PC-3 (cell line): Measurements from ENCODE around the gene KCNQ5. TPM values are rescaled to one million over a fixed set of nuclear protein-coding genes. Genes with fewer than 3 reads are reported as not detected.

Experiments used
- ATAC-seq: fragments of 200-7000 bp; cut with Tn5 transposase; 2 replicates; pipeline ENCODE4 v1.9.1; 2020; ENCODE audit warnings: mild to moderate bottlenecking, moderate library complexity
- BruUV-seq: library from RNA; stranded (reverse); fragments of 400-500 nt; replicated peaks from 2 replicates; lab custom pipeline; 2021; lab: Mats Ljungman, UMichigan
- CTCF ChIA-PET: fragments of 300-600 bp; sonication (Branson Sonifier 250); formaldehyde crosslinking; loops from one replicate; lab custom pipeline; 2022; ENCODE audit warnings: antibody characterized with exemption; lab: Charles Lee
- POLR2A ChIA-PET: fragments of 300-600 bp; sonication (Branson Sonifier 250); formaldehyde crosslinking; loops from one replicate; lab custom pipeline; 2022; ENCODE audit warnings: antibody characterized with exemption; ENCODE audit not compliant: unreplicated experiment; lab: Charles Lee
- DNase-seq: peaks from one replicate; pipeline ENCODE4 v3.0.0-alpha.2; 2015
- H2AFZ ChIP-seq: fragments of 300-600 bp; sonication (generic); 2 replicates; pipeline ENCODE4 v1.6.0; 2016; ENCODE audit warnings: antibody characterized with exemption, low read length
- H3F3A ChIP-seq: fragments of 300-600 bp; sonication (generic); one replicate; pipeline ENCODE4 v1.6.0; 2017; ENCODE audit warnings: antibody characterized with exemption, low read length, control low read depth, mild to moderate bottlenecking; ENCODE audit not compliant: unreplicated experiment
- H3K27ac ChIP-seq: fragments of 300-600 bp; sonication (generic); 2 replicates; pipeline ENCODE4 v1.5.1; 2016; ENCODE audit warnings: mild to moderate bottlenecking, low read length
- H3K27me3 ChIP-seq: fragments of 300-600 bp; sonication (generic); 2 replicates; pipeline ENCODE4 v1.6.1; 2016; ENCODE audit warnings: low read length, mixed read lengths
- H3K36me3 ChIP-seq: fragments of 300-600 bp; sonication (generic); 2 replicates; pipeline ENCODE4 v1.6.1; 2016; ENCODE audit warnings: low read depth, mixed run types, low read length, mixed read lengths
- H3K4me1 ChIP-seq: fragments of 300-600 bp; sonication (generic); 2 replicates; pipeline ENCODE4 v1.5.1; 2016; ENCODE audit warnings: low read length; ENCODE audit not compliant: insufficient read depth
- H3K4me2 ChIP-seq: fragments of 300-600 bp; sonication (generic); 2 replicates; pipeline ENCODE4 v1.6.0; 2016; ENCODE audit warnings: low read length
- H3K4me3 ChIP-seq: fragments of 300-600 bp; sonication (generic); 2 replicates; pipeline ENCODE4 v1.5.1; 2016; ENCODE audit warnings: mild to moderate bottlenecking, low read length, mixed read lengths
- H3K79me2 ChIP-seq: fragments of 300-600 bp; sonication (generic); 2 replicates; pipeline ENCODE4 v1.6.1; 2017; ENCODE audit warnings: low read length, mixed read lengths
- H3K9ac ChIP-seq: fragments of 300-600 bp; sonication (generic); 2 replicates; pipeline ENCODE4 v1.6.0; 2016; ENCODE audit warnings: mild to moderate bottlenecking, low read length
- H3K9me2 ChIP-seq: fragments of 300-600 bp; sonication (generic); replicated peaks from 2 replicates; pipeline ENCODE4 v1.6.1; 2016; ENCODE audit warnings: mixed run types, low read length, mixed read lengths
- H3K9me3 ChIP-seq: fragments of 300-600 bp; sonication (generic); 2 replicates; pipeline ENCODE4 v1.6.1; 2016; ENCODE audit warnings: low read length, mixed read lengths
- H4K20me1 ChIP-seq: fragments of 300-600 bp; sonication (generic); 2 replicates; pipeline ENCODE4 v1.6.1; 2016; ENCODE audit warnings: low read length, mixed read lengths
- EZH2 ChIP-seq: fragments of 300-600 bp; sonication (generic); IDR thresholded peaks from one replicate; pipeline ENCODE4 v1.6.1; 2017; ENCODE audit warnings: antibody characterized with exemption, mild to moderate bottlenecking, low read length; ENCODE audit not compliant: unreplicated experiment
- EZH2phosphoT487 ChIP-seq: fragments of 300-600 bp; sonication (generic); IDR thresholded peaks from 2 replicates; pipeline ENCODE4 v1.6.1; 2018; ENCODE audit warnings: mild to moderate bottlenecking, antibody characterized with exemption, low read length, borderline replicate concordance
- intact Hi-C: fragments of 100-400 bp; cut with micrococcal nuclease; formaldehyde crosslinking; loops from 2 replicates; pipeline ENCODE4 v1.9.0; 2023
- total RNA-seq: library from RNA; depleted of rRNA; stranded (reverse); fragments of >200 nt; gene quantifications from 2 replicates; pipeline ENCODE4 v1.2.3, GENCODE V29; 2014
- TF ChIP-seq, protein P1 (sequence below): fragments of 300-600 bp; sonication (generic); conservative IDR thresholded peaks from 2 replicates; pipeline ENCODE4 v1.5.1; 2017; ENCODE audit warnings: antibody characterized with exemption, low read depth, mild to moderate bottlenecking, low read length

KCNQ5 gene
- total RNA-seq, 1 experiment from 2014 or later: not detected

DNA sequence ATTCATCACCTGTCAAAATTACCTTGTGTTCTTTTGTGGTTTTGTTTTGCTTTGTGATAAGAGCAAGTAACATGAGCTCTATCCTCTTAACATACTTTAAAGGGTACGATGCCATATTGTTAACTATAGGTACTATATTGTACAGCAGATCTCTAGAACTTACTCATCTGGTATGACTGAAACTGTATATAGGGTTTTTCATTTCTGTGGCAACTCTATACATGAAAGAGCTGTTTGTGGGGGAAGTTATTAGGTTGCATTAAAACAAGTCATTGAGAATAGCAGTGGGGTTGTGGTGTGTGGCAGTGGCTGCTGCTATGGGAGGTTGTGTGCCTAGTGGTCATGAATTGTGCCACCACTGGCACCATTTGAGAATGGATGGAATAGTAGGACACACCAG is 268.4 kb downstream of the KCNQ5 start:
- no TSS peak for BruUV-seq
- no peak for DNase-seq
- POLR2A ChIA-PET: no interaction called here

GRCh38 chr6:72890671-72891070 is 268.8 kb downstream of the KCNQ5 start:
- no peak for TF ChIP-seq EZH2
- TF ChIP-seq, protein P1, sequence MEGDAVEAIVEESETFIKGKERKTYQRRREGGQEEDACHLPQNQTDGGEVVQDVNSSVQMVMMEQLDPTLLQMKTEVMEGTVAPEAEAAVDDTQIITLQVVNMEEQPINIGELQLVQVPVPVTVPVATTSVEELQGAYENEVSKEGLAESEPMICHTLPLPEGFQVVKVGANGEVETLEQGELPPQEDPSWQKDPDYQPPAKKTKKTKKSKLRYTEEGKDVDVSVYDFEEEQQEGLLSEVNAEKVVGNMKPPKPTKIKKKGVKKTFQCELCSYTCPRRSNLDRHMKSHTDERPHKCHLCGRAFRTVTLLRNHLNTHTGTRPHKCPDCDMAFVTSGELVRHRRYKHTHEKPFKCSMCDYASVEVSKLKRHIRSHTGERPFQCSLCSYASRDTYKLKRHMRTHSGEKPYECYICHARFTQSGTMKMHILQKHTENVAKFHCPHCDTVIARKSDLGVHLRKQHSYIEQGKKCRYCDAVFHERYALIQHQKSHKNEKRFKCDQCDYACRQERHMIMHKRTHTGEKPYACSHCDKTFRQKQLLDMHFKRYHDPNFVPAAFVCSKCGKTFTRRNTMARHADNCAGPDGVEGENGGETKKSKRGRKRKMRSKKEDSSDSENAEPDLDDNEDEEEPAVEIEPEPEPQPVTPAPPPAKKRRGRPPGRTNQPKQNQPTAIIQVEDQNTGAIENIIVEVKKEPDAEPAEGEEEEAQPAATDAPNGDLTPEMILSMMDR: no peak
- no peak for TF ChIP-seq EZH2phosphoT487
- Histone ChIP-seq H3K9ac (no peak overlapping the region), H3K9me2 (no peaks in the 10 kb centered on the region), H3K4me2 (no peak overlapping the region), H3K4me1 (peaks cover 12% of the 10 kb centered on the region), H2AFZ (no peak overlapping the region), H3K27ac (no peak overlapping the region), H3F3A (no peaks in the 10 kb centered on the region), H3K27me3 (no peaks in the 10 kb centered on the region), H3K4me3 (no peak overlapping the region), H3K9me3 (no peaks in the 10 kb centered on the region), H3K79me2 (no peaks in the 10 kb centered on the region), H4K20me1 (no peaks in the 10 kb centered on the region), H3K36me3 (no peaks in the 10 kb centered on the region)
- intact Hi-C loops: loop anchor here (10.0 kb wide), 1 partner anchor 144 kb away; no protein-coding TSS in a partner anchor
- POLR2A ChIA-PET: no interaction called here
- CTCF ChIA-PET: no interaction called here
- ATAC-seq (no peak), DNase-seq (no peak)
- BruUV-seq: no TSS peak

More for the DNA sequence above, 268.4 kb downstream of the KCNQ5 start:
- Histone ChIP-seq H3K9ac (no peak overlapping the region), H3F3A (no peaks in the 10 kb centered on the region), H2AFZ (no peak overlapping the region), H3K9me3 (no peaks in the 10 kb centered on the region), H3K27ac (no peak overlapping the region), H3K4me2 (no peak overlapping the region), H4K20me1 (no peaks in the 10 kb centered on the region), H3K4me1 (peaks cover 12% of the 10 kb centered on the region), H3K4me3 (no peak overlapping the region), H3K27me3 (no peaks in the 10 kb centered on the region), H3K9me2 (no peaks in the 10 kb centered on the region), H3K79me2 (no peaks in the 10 kb centered on the region), H3K36me3 (no peaks in the 10 kb centered on the region)
- no peak for ATAC-seq
- CTCF ChIA-PET: no interaction called here
- TF ChIP-seq EZH2phosphoT487: no peak
- TF ChIP-seq, protein P1: no peak
- TF ChIP-seq EZH2: no peak
- intact Hi-C loops: loop anchor here (10.0 kb wide), 1 partner anchor 145 kb away; no protein-coding TSS in a partner anchor

DNA sequence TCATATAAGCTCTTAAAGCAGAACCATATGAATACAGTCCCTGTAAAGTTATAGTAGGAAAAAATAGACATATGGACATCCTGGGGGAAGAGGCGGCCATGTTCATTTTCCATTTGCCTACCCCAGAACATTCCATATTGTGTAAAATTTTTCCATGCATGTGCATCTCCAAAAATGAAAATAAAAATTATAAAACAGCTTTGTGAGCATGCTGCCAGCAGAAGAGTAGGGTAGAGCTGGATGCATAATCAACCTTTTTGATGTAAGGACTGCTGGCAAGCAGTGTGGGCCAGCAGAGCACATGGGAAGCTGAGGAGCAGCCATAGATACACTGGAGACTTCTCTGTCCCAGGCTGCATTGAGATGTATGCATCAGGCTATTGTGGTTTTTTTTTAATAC is 271.0 kb downstream of the KCNQ5 start:
- ATAC-seq (no peak), DNase-seq (no peak)
- no peak overlapping the region for H3K4me2 ChIP-seq
- no peak overlapping the region for H3K27ac ChIP-seq
- no TSS peak for BruUV-seq
- H3F3A ChIP-seq: no peaks in the 10 kb centered on the region
- no peak overlapping the region for H3K4me3 ChIP-seq
- H3K36me3 ChIP-seq: no peaks in the 10 kb centered on the region
- no peaks in the 10 kb centered on the region for H3K79me2 ChIP-seq
- peaks cover 12% of the 10 kb centered on the region for H3K4me1 ChIP-seq
- intact Hi-C loops: loop anchor here (10.0 kb wide), 1 partner anchor 142 kb away; no protein-coding TSS in a partner anchor
- H3K9me2 ChIP-seq: no peaks in the 10 kb centered on the region
- no peaks in the 10 kb centered on the region for H3K9me3 ChIP-seq
- no peaks in the 10 kb centered on the region for H3K27me3 ChIP-seq
- ChIA-PET CTCF (no interaction called here), POLR2A (no interaction called here)
- no peak overlapping the region for H3K9ac ChIP-seq
- no peaks in the 10 kb centered on the region for H4K20me1 ChIP-seq
- no peak overlapping the region for H2AFZ ChIP-seq
- TF ChIP-seq, protein P1: no peak
- TF ChIP-seq EZH2phosphoT487: no peak
- no peak for TF ChIP-seq EZH2
